ENCODE measurements around the gene PLP1.

Gene PLP1

DNA sequence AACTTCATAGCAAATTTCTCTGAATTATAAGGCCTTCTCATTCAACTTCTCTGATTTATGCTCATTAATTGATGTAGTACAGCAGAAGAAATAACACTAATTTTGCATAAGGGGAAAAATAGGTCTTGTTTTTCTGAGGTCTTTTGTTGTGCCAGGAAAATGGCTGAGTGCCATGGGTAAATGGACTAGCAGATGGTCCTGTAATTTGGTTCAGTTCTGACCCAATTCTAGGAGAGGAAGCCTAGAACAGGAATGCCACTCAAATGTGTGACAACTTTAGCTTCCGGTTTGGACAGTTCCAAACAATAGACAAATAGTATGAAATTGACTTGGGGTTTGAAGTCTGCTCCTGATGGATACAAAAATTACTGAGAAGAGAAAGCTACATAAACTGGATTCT, 49.2 kb downstream of the PLP1 start:
- DNase-seq (ENCODE audit: low read depth): no peak
- TF ChIP-seq, protein P1, sequence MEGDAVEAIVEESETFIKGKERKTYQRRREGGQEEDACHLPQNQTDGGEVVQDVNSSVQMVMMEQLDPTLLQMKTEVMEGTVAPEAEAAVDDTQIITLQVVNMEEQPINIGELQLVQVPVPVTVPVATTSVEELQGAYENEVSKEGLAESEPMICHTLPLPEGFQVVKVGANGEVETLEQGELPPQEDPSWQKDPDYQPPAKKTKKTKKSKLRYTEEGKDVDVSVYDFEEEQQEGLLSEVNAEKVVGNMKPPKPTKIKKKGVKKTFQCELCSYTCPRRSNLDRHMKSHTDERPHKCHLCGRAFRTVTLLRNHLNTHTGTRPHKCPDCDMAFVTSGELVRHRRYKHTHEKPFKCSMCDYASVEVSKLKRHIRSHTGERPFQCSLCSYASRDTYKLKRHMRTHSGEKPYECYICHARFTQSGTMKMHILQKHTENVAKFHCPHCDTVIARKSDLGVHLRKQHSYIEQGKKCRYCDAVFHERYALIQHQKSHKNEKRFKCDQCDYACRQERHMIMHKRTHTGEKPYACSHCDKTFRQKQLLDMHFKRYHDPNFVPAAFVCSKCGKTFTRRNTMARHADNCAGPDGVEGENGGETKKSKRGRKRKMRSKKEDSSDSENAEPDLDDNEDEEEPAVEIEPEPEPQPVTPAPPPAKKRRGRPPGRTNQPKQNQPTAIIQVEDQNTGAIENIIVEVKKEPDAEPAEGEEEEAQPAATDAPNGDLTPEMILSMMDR (IDR thresholded peaks at IDR 0.05; ENCODE audit: insufficient read depth, low read depth, low read length, missing control alignments): no peak
- no peak overlapping the region for H3K4me3 ChIP-seq (ENCODE audit: low read depth, low read length)

DNA sequence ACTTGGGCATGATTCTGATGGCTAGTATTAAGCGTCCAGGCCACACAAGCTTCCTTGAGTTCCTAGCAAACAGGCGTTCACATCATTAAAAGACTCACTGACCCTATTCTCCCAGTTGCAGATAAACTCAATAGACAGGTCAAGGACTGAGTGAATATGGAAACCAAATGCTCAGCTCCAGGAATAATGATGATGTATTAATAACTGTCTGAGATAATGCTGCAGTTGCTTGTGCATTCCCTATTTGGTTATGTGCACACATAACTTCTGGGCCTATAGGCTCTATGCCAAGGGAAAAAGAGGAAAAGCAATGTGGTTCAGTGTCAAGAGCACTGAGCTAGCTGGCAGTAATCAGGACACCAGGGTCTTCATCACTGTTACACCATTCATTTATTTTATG, 51.9 kb downstream of the PLP1 start:
- DNase-seq (ENCODE audit: low read depth): no peak
- TF ChIP-seq, protein P1 (IDR thresholded peaks at IDR 0.05; ENCODE audit: insufficient read depth, low read depth, low read length, missing control alignments): no peak
- no peak overlapping the region for H3K4me3 ChIP-seq (ENCODE audit: low read depth, low read length)

DNA sequence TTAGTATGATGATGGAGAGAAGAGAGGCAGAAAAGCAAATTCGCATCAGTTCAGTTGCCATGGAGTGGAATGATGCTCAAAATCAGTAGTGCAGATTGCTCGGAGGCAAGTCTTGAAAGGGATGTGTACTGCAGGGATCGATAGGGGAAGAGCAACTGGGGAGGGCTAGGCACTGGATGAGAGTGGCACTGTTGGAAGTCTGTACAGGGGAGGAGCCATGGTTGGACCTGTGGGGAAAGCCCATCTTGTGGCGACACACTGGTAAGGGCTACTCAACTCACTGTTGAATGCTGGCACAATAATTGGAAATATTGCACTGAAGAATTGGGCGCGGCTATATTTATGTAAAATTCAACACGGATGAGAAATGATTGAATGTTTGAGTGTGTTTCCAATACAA, 54.2 kb downstream of the PLP1 start:
- no peak overlapping the region for H3K4me3 ChIP-seq (ENCODE audit: low read depth, low read length)
- TF ChIP-seq, protein P1 (IDR thresholded peaks at IDR 0.05; ENCODE audit: insufficient read depth, low read depth, low read length, missing control alignments): no peak

DNA sequence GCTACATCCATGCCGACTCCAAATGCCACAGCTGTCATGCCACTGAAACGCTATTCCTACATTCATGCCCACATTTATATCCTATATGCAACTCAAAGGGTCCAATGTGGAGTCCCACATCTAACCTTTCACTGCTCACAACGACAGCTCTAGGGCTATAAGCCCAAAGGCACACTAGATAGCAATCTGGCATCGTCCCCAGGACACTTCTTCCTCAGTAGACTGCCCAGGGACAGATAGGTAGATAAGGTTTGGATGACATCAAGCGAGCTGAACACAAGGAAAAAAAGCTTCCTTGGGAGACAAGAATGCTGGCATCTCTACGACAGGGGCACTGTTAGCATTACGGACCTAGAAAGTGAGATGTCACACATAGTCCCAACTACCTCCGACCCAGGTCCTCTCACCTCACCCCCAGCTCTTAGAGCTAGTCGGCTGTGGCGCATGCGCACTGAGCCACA, 54.7 kb downstream of the PLP1 start:
- TF ChIP-seq, protein P1 (IDR thresholded peaks at IDR 0.05; ENCODE audit: insufficient read depth, low read depth, low read length, missing control alignments): no peak
- peak overlapping the region; percentile 68 for H3K4me3 ChIP-seq (ENCODE audit: low read depth, low read length)
- DNase-seq (ENCODE audit: low read depth): peak; percentile 65

More for the DNA sequence above, 54.2 kb downstream of the PLP1 start:
- no peak for DNase-seq (ENCODE audit: low read depth)

DNA sequence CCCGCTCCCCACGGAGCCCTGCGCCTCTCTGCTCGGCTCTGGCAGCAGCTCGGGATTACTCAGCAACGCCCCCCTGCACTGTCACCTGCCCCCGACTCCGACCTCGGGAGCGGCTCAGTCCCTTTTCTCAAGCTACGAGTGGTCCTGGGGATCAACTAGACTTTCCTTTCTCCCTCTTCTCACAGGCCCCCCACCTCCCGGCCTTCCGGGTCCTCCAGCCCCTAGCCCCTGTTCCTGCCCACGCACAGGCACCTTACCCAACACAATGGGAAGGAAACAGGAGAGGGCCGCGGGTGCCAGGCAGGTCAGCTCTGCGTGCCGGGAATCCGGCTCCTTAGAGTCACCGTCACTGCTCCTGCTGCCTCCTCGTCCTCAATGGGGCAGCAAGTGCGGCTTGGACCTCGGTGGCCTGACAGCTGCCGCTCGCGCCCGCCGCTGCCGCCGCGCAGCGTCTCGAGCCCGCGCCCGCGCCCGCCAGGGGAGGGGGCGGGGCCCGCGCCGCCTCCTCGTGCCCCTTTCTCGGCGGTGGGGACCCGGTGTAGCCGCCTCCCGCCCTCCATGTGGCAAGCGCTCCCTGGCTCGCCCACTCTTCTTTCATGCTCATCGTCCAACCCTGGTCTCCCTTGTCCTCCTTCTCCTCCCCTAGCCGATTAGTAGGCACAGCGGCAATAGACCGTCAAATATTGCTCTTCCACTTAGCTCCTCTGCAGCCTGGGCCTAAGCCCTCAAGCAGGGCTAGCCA, 55.3 kb downstream of the PLP1 start, which contains the start of gene RAB9B:
TSS of gene RAB9B (minus strand) at position 455 of the 742 bp plus-strand sequence. CDS start 6,473 bp downstream, outside the sequence.
- H3K4me3 ChIP-seq (ENCODE audit: low read depth, low read length): peak within 1 kb of the TSS; percentile 68
- TF ChIP-seq, protein P1 (IDR thresholded peaks at IDR 0.05; ENCODE audit: insufficient read depth, low read depth, low read length, missing control alignments): no peak

DNA sequence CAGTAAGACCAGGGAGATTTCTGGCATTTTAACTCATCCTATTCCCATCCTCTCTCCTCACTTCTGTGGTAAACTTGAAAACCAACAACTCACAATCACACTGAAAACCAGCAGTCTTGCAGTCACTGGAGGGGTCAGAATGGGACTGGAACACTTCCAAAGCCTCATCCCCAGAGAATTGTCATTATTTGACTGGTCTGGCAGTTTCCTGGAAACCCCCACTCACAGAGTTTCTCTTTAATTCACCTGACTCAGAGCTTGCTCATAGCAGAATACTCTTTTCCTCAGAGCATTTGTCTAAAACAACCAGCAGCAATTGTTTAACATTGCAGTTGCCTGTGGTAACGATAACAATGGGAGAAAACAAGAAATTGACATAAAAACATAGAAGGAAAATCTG, 62.8 kb downstream of the PLP1 start:
- no peak overlapping the region for H3K4me3 ChIP-seq (ENCODE audit: low read depth, low read length)
- no peak for DNase-seq (ENCODE audit: low read depth)
- TF ChIP-seq, protein P1 (IDR thresholded peaks at IDR 0.05; ENCODE audit: insufficient read depth, low read depth, low read length, missing control alignments): no peak

More for the DNA sequence above, 55.3 kb downstream of the PLP1 start, which contains the start of gene RAB9B:
- DNase-seq (ENCODE audit: low read depth): no peak
